Limb (tissue), 2 donors: ENCODE measurements around the gene ZNF511.

Experiments used
- DNase-seq, 2 donors: peaks; one replicate each; pipeline ENCODE4 v3.0.0-alpha.2; 2016; ENCODE audit errors: extremely low spot score in 2 of 2

ZNF511 gene

DNA sequence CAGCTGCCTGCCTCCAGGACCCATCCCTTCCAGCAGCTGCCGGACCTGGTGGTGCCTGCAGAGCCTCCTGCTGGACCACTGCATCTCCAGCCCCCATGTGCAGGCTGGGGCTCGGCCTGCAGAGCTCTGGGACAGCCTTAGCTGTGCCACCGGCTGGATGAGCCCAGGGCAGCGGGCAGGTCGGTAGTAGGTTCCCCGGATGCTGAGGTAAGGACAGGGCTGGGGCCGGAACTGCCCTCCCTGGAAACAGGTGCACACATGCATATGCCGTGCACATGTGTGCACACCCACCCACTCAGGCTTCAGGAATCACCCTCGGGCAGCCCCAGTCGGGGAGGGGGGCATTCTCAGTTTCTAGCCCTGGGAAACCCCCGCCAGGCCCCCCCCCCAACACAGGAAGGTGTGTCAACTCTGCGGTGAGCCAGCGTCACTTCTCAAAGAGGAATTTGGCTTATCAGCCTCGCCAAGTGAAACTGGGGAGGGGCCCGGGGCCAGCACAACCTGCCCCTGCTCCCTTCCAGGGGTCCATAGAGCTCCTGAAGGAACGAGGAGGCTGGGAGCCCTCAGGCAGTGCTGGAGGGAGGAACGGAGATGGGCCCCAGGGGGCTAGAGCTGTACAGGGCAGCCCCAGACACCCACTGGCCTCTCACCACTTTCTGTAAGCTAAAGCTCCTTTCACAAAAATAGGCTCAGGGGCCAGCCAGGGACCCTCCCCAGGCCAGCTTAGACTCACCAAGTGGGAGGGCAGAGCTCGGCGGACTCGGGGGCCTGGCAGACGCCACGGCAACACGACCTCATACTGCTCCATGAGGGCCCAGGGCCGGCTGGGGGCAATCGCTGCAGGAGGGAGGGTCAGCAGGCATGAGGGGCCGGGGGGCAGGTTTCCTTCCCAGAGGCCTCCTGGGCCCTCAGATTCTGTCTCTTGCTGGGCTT, 33.7 kb upstream of the ZNF511 start:
- no peak for DNase-seq

- DNase-seq: no peak
Measured at GRCh38 chr10:133275684-133276092, 33.0 kb upstream of the ZNF511 start.

- DNase-seq: no peak
Measured at GRCh38 chr10:133276100-133276434, 32.6 kb upstream of the ZNF511 start.

DNA sequence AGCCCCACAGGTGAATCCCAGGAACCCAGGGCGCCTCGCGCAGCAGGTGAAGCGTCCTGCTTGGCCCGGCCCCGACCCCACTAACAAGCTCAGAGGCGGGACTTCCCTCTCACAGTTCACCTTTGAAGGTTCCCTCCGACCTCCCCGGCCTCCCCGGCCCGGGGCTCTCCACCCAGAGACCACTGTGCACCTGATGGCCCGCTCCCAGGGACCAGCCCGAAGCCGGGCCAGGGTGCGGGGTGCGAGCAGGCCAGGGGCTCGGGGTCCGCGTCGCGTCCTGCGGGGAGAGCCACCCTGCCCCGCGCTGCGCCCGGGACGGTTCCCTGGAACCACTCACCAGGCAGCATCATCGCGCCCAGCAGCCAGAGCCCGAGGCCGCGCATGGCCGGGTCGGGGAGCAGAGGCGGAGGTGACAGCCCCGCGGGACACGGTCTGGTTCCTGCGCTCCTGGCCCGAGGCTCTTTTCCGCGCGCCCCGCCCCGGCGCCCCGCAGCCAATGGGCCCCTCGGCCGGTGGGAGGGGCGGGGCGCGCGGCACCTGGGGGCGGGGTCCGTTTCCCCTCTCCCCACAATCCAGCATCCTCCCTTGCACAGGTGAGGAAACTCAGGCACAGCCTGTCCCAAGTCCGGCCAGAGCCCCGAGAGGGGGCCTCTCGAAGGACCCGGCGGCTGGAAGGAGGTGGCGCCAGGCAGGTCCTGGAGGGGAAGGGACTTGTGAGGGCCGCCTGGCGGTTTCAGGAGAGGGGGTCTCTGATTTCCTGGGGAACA, 32.1 kb upstream of the ZNF511 start, which contains the start of gene ADAM8:
ADAM8 (minus strand) TSS at position 434 of the 767 bp plus-strand sequence; CDS start at position 383, 51 bp downstream.
- DNase-seq: no peak

- DNase-seq: no peak
Measured at GRCh38 chr10:133277277-133277992, 31.3 kb upstream of the ZNF511 start.

- no peak for DNase-seq
Measured at GRCh38 chr10:133277993-133278576, 30.6 kb upstream of the ZNF511 start.

DNA sequence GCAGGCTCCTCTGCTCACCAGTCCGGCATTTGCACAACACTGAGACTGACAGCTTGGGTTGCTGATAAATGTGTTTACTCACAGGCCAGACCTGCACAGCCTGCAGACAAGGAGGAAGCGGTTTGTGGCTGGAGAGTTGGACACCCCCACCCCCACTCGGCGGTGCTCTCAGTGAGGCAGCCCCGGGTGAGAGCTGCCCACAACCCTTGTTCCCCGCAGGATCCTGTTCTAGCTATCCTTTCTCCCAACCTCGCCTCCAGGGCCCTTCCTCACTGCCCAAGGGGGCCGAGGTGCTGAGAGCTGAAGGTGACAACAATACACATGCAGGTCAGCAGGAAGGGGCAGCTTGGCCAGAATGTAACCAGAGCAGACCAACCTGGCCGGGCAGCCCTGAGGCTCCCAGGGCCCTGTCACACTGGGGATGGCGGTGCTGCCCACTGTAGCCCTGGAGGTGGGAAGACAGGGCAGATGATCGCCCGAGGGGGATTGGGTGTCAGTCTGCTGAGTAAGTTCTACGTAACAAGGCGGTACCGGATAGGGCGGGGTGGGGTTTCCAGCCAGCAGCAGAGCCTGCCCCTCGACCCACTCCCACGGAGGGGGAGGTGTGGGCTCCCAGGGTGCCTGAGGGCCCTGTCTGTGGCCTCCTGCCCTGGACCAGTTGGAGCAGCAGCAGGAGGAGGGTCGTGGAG, 30.0 kb upstream of the ZNF511 start:
- DNase-seq: no peak

DNA sequence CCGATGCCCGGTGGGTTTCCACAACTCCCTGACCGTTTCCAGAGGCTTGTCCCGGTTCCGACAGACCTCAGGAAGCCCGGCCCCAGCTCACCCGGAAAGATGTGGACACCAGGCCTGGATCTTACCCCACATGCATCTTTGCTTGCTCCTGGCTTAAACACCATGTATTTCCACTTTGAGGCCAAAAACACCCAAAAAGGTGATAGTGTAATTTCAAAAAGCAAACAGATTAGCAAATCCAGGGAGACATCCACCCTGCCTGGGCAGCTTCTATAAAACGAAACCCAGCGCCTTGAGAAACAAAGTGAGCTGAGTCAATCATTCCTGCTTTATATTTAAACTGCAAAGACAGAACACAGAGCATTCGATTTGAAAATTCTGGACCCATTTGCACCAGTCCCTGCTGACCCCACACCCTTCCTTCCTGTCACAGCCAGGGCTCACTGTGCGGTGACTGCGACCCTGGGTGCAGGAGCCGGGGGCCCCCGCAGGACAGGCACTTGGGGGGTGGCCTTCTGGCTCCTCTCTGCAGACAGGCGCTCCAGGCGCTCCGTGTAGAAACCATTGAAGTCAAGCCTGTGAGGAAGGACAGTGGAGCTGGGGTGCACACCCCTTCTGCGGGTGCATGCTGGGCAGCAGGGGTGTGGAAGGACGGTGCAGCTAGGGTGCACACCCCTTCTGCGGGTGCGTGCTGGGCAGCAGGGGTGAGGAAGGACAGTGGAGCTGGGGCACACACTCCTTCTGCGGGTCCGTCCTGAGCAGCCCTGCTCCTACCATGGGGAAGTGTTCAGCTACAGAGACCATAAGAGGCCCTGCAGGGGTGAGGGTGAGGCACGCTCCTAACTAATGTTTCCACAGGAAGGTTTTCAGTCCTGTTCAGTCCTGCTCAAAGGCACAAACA, 29.1 kb upstream of the ZNF511 start:
- no peak for DNase-seq

DNA sequence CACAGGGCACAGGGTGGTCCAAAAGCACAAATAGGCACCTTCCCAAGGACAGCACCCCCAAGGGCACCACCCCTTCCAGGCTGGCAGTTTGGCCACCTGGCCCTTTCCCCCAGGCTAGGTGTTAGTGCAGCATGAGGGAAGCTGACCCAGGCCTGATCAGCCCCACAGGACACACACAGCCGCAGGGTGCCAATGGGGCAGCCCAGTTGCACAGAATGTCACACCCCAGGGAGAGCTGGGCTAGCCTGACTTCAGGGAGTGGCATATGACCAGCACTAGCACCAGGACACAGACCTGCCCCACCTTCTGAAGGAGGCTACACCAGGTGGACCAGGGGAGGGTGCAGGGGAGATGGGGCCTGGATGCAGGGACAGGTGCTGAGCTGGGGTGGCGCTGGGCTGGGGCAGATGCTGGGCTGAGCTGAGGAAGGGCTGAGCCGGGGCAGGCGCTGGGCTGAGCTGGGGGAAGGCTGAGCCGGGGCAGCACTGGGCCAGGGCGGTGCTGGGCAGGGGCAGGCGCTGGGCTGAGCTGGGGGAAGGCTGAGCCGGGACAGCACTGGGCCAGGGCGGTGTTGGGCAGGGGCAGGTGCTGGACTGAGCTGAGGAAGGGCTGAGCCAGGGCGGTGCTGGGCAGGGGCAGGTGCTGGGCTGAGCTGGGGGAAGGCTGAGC, 28.2 kb upstream of the ZNF511 start:
- DNase-seq: no peak

GRCh38 chr10:133281084-133281483, 27.6 kb upstream of the ZNF511 start:
- DNase-seq: no peak

DNA sequence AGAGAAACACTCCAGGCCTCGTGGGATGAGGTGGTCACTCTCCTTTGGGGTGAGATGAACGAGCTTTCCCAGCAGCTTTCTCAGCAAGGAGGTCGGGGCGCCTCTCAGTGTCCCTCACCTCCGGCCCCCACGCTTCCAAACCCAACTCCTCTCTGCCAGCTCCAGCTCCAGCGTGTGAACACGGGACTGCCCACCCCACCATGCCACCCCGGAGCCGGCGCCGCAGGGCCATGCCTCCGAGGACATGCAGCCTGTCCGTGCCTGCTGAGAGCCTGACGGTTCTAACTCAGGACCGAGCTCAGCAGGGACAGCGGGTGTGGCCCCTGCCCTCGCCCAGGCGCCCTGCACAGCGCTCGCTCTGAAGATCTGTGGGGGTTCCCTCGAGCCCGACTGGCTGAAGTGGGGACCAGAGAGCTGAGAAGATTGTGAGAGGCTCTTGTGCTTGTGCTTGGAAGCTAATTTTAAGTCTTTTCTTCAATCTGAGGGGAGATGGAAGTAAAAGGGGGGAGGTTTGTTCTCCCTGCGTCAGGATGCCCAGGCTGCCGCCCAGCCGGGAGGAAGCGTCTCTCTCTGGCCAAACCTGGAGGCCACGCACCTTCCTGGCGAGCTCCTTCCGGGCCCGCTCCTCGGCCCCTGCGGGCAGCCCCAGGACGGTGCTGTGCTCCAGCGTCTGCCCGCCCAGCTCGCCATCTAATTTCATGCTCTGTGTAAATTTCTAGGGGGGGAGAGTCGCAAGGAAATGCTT, 26.9 kb upstream of the ZNF511 start:
- no peak for DNase-seq

GRCh38 chr10:133282846-133283390, 25.8 kb upstream of the ZNF511 start:
- DNase-seq: no peak

GRCh38 chr10:133283931-133284330, 24.8 kb upstream of the ZNF511 start:
- DNase-seq: no peak

GRCh38 chr10:133285217-133285616, 23.5 kb upstream of the ZNF511 start:
- no peak for DNase-seq

DNA sequence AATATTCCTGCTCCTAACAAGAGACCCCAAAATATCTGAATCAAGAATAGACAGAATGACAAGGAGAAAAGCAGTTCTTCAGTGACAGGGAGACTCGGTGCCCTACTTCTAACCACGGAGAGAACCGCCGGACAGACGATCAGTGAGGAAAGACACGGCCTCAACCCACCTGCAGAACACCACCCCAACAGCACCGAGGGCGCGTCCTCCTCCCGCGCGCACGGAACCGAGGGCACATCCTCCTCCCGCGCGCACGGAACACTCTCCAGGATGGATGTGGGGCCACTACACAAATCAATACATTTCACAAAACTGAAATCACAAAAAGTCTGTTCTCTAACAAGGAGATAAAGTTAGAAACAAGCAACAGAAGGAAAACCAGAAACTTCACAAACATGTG, 22.3 kb upstream of the ZNF511 start:
- DNase-seq: no peak

GRCh38 chr10:133287832-133288500, 20.7 kb upstream of the ZNF511 start:
- DNase-seq: no peak

DNA sequence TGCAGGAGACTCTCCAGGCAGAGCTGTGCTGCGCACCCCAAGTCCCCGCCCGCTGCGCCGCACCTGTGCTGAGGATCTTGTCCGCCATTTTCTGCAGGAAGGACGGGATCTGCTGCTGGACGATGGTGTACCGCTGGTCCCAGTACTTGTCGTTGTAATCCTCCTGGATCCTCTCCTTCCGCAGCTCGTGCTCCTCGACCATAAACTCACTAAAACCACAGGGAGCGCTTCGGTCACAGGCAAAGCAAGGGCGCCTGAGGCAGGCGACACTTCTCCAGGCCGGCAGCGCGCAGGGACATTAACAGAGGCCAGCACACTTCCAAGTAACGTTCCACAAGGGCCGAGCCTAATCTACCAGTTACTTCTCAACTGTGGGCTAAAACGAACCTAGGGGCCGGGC, 19.0 kb upstream of the ZNF511 start:
- no peak for DNase-seq
